DOHH2 (cell line): ENCODE measurements around the gene AGRN.

Experiments
- EZH2phosphoT487 ChIP-seq: fragments of 200-600 bp; sonication (generic); IDR thresholded peaks from 2 replicates; pipeline ENCODE4 v1.6.1; 2017; ENCODE audit warnings: borderline replicate concordance, mild to moderate bottlenecking, antibody characterized with exemption, low read length, moderate library complexity, mixed read lengths
- TF ChIP-seq, protein P1 (sequence below): fragments of 200-600 bp; sonication (generic); IDR thresholded peaks from one replicate; pipeline ENCODE4 v1.5.1; 2014; ENCODE audit warnings: antibody characterized with exemption, mild to moderate bottlenecking, low read depth, low read length; ENCODE audit not compliant: poor library complexity, severe bottlenecking

DNA sequence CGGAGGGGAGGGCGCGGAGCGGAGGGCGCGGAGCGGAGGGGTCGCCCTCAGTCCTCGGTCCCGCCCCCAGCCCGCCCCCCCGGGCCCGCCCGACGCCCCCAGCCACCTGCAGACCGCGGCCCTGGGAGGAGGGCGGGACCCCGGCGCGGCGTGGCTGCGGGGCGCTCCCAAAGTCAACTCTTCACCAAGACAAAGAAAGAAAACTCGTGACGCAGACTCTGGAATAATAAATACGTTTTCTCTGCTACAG lies 21.2 kb upstream of the AGRN start:
- TF ChIP-seq, protein P1, sequence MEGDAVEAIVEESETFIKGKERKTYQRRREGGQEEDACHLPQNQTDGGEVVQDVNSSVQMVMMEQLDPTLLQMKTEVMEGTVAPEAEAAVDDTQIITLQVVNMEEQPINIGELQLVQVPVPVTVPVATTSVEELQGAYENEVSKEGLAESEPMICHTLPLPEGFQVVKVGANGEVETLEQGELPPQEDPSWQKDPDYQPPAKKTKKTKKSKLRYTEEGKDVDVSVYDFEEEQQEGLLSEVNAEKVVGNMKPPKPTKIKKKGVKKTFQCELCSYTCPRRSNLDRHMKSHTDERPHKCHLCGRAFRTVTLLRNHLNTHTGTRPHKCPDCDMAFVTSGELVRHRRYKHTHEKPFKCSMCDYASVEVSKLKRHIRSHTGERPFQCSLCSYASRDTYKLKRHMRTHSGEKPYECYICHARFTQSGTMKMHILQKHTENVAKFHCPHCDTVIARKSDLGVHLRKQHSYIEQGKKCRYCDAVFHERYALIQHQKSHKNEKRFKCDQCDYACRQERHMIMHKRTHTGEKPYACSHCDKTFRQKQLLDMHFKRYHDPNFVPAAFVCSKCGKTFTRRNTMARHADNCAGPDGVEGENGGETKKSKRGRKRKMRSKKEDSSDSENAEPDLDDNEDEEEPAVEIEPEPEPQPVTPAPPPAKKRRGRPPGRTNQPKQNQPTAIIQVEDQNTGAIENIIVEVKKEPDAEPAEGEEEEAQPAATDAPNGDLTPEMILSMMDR = no peak
- no peak for TF ChIP-seq EZH2phosphoT487
